DND-41 (cell line): ENCODE measurements around the gene PTPRD.
A peak's percentile ranks its signal among the peaks of the same experiment; 100 is the strongest.

ENCODE experiments used
- ATAC-seq: fragments of 200-7000 bp; cut with Tn5 transposase; 3 replicates; pipeline ENCODE4 v1.9.1; 2021; ENCODE audit warnings: low read depth; ENCODE audit not compliant: insufficient read depth
- DNase-seq: peaks from one replicate; pipeline ENCODE4 v3.0.0-alpha.2; 2020
- H2AFZ ChIP-seq: 2 replicates; pipeline ENCODE4 v1.6.0; 2012; ENCODE audit warnings: low read depth, low read length
- H3K27ac ChIP-seq: 2 replicates; pipeline ENCODE4 v1.5.1; 2012; ENCODE audit warnings: low read length, inconsistent platforms
- H3K27me3 ChIP-seq: fragments of 200-600 bp; sonication (generic); 2 replicates; pipeline ENCODE4 v1.6.0; 2012; ENCODE audit warnings: low read length, mild to moderate bottlenecking, inconsistent platforms; ENCODE audit not compliant: insufficient read depth, poor library complexity
- H3K36me3 ChIP-seq: 2 replicates; pipeline ENCODE4 v1.5.1; 2012; ENCODE audit warnings: low read length, inconsistent platforms; ENCODE audit not compliant: insufficient read depth
- H3K4me1 ChIP-seq: 2 replicates; pipeline ENCODE4 v1.5.1; 2012; ENCODE audit warnings: mild to moderate bottlenecking, low read length; ENCODE audit not compliant: insufficient read depth
- H3K4me2 ChIP-seq: 2 replicates; pipeline ENCODE4 v1.6.0; 2012; ENCODE audit warnings: mild to moderate bottlenecking, moderate library complexity, low read length, inconsistent platforms; ENCODE audit not compliant: insufficient read depth
- H3K4me3 ChIP-seq, 2 experiments: fragments of 200-600 bp in 1 of 2; shearing (Covaris generic) in 1 of 2; 2 replicates each; pipeline ENCODE4 v1.5.1; 2012 to 2016; ENCODE audit warnings: inconsistent platforms in 2 of 2, low read length in 2 of 2, mild to moderate bottlenecking in 2 of 2, low read depth in 1 of 2, moderate library complexity in 1 of 2
- H3K79me2 ChIP-seq: 2 replicates; pipeline ENCODE4 v1.6.0; 2012; ENCODE audit warnings: low read length, inconsistent platforms; ENCODE audit not compliant: insufficient read depth
- H3K9ac ChIP-seq: 2 replicates; pipeline ENCODE4 v1.6.0; 2012; ENCODE audit warnings: low read depth, mild to moderate bottlenecking, inconsistent platforms, low read length, moderate library complexity
- H3K9me3 ChIP-seq: 2 replicates; pipeline ENCODE4 v1.5.1; 2012; ENCODE audit warnings: low read length, moderate library complexity, mild to moderate bottlenecking, inconsistent platforms; ENCODE audit not compliant: insufficient read depth, severe bottlenecking
- H4K20me1 ChIP-seq: 2 replicates; pipeline ENCODE4 v1.6.0; 2012; ENCODE audit warnings: low read length; ENCODE audit not compliant: insufficient read depth
- CTCF ChIP-seq: IDR thresholded peaks from 2 replicates; pipeline ENCODE4 v1.5.1; 2012; ENCODE audit warnings: borderline replicate concordance, low read length, moderate library complexity, mild to moderate bottlenecking; ENCODE audit not compliant: poor library complexity, severe bottlenecking; ENCODE audit errors: extremely low read depth
- EZH2 ChIP-seq: IDR thresholded peaks from 3 replicates; pipeline ENCODE4 v1.6.1; 2012; ENCODE audit warnings: borderline replicate concordance, low read depth, mild to moderate bottlenecking, moderate library complexity, low read length, inconsistent platforms; ENCODE audit not compliant: severe bottlenecking

The PTPRD gene

GRCh38 chr9:8365029-8365428 lies 2247.8 kb downstream of the PTPRD start:
- H3K36me3 ChIP-seq = no peaks in the 10 kb centered on the region
- H3K27me3 ChIP-seq = no peaks in the 10 kb centered on the region
- H2AFZ ChIP-seq = no peak overlapping the region
- peak; percentile 21; the same call in 2 of the 3 replicates for ATAC-seq
- H3K4me2 ChIP-seq = no peak overlapping the region
- no peak overlapping the region for H3K4me3 ChIP-seq
- no peaks in the 10 kb centered on the region for H4K20me1 ChIP-seq
- peaks cover 29% of the 10 kb centered on the region for H3K4me1 ChIP-seq
- H3K9ac ChIP-seq = no peak overlapping the region
- TF ChIP-seq EZH2 (no peak), CTCF (no peak)
- no peaks in the 10 kb centered on the region for H3K79me2 ChIP-seq
- H3K27ac ChIP-seq = peak overlapping the region; percentile 56
- H3K9me3 ChIP-seq = no peaks in the 10 kb centered on the region
- no peak for DNase-seq

GRCh38 chr9:8364026-8364752 lies 2248.6 kb downstream of the PTPRD start:
- peaks cover 29% of the 10 kb centered on the region for H3K4me1 ChIP-seq
- H3K27me3 ChIP-seq = no peaks in the 10 kb centered on the region
- no peaks in the 10 kb centered on the region for H3K79me2 ChIP-seq
- no peaks in the 10 kb centered on the region for H3K9me3 ChIP-seq
- no peak overlapping the region for H3K9ac ChIP-seq
- TF ChIP-seq CTCF (no peak), EZH2 (no peak)
- H3K27ac ChIP-seq = no peak overlapping the region
- DNase-seq = no peak
- H3K4me3 ChIP-seq = no peak overlapping the region
- H3K36me3 ChIP-seq = no peaks in the 10 kb centered on the region
- no peak overlapping the region for H2AFZ ChIP-seq
- H3K4me2 ChIP-seq = no peak overlapping the region
- ATAC-seq = no peak
- no peaks in the 10 kb centered on the region for H4K20me1 ChIP-seq

GRCh38 chr9:8362250-8362649 lies 2250.6 kb downstream of the PTPRD start:
- TF ChIP-seq EZH2 = no peak
- no peak for TF ChIP-seq CTCF
- ATAC-seq = no peak

More at GRCh38 chr9:8362250-8362649, 2250.6 kb downstream of the PTPRD start:
- Histone ChIP-seq H3K4me1 (peaks cover 29% of the 10 kb centered on the region), H4K20me1 (no peaks in the 10 kb centered on the region), H3K9me3 (no peaks in the 10 kb centered on the region), H3K4me3 (no peak overlapping the region), H3K27ac (no peak overlapping the region), H3K79me2 (no peaks in the 10 kb centered on the region), H2AFZ (no peak overlapping the region), H3K9ac (no peak overlapping the region), H3K4me2 (no peak overlapping the region), H3K36me3 (no peaks in the 10 kb centered on the region), H3K27me3 (no peaks in the 10 kb centered on the region)
- no peak for DNase-seq
